CD8-positive, alpha-beta memory T cell (primary cell): ENCODE data around the gene ZNF8. TPM values are rescaled to one million over a fixed set of nuclear protein-coding genes. Genes with fewer than 3 reads are reported as not detected.

Source experiments
- CTCF ChIA-PET: fragments of 350-600 bp; sonication (Branson Sonifier 250); formaldehyde crosslinking; loops from one replicate; lab custom pipeline; 2021; ENCODE audit warnings: antibody characterized with exemption; lab: Charles Lee
- POLR2A ChIA-PET: fragments of 350-600 bp; sonication (Branson Sonifier 250); formaldehyde crosslinking; loops from one replicate; lab custom pipeline; 2021; ENCODE audit warnings: antibody characterized with exemption; lab: Charles Lee
- DNase-seq, 5 donors: peaks; one replicate each; pipeline versions ENCODE4 v3.0.0 to v3.0.0-alpha.2; 2020 to 2022; ENCODE audit warnings: mixed read lengths in 1 of 5
- H3K27ac ChIP-seq: one replicate; pipeline ENCODE4 v1.7.0; 2013; ENCODE audit warnings: low read depth, mild to moderate bottlenecking, low read length, moderate library complexity
- H3K27me3 ChIP-seq: 2 replicates; pipeline ENCODE4 v1.7.0; 2013; ENCODE audit warnings: low read length, mild to moderate bottlenecking; ENCODE audit not compliant: insufficient read depth, poor library complexity, severe bottlenecking
- H3K36me3 ChIP-seq: 2 replicates; pipeline ENCODE4 v1.7.0; 2013; ENCODE audit warnings: mild to moderate bottlenecking, low read length, moderate library complexity; ENCODE audit not compliant: insufficient read depth
- H3K4me1 ChIP-seq: 2 replicates; pipeline ENCODE4 v1.7.0; 2013; ENCODE audit warnings: mild to moderate bottlenecking, low read length, moderate library complexity; ENCODE audit not compliant: insufficient read depth
- H3K4me3 ChIP-seq: 2 replicates; pipeline ENCODE4 v1.7.0; 2013; ENCODE audit warnings: mild to moderate bottlenecking, low read length
- H3K9me3 ChIP-seq: 2 replicates; pipeline ENCODE4 v1.7.0; 2013; ENCODE audit warnings: mild to moderate bottlenecking, low read length
- H3K27ac Mint-ChIP-seq, 8 donors: one replicate each; pipeline ENCODE4 v1.8.0; 2020 to 2021; ENCODE audit warnings: mixed read lengths in 8 of 8, mild to moderate bottlenecking in 6 of 8, inconsistent platforms in 3 of 8, moderate library complexity in 3 of 8
- H3K27me3 Mint-ChIP-seq, 2 donors: one replicate each; pipeline ENCODE4 v1.8.0; 2020 to 2021; ENCODE audit warnings: mixed read lengths in 2 of 2, mild to moderate bottlenecking in 1 of 2, moderate library complexity in 1 of 2
- H3K36me3 Mint-ChIP-seq, 3 donors: one replicate each; pipeline ENCODE4 v1.8.0; 2020 to 2021; ENCODE audit warnings: mixed read lengths in 3 of 3, inconsistent platforms in 1 of 3, mild to moderate bottlenecking in 1 of 3
- H3K4me1 Mint-ChIP-seq, 3 donors: one replicate each; pipeline ENCODE4 v1.8.0; 2020 to 2021; ENCODE audit warnings: mixed read lengths in 3 of 3, inconsistent platforms in 1 of 3, mild to moderate bottlenecking in 1 of 3
- H3K4me3 Mint-ChIP-seq, 7 donors: one replicate each; pipeline ENCODE4 v1.8.0; 2020 to 2021; ENCODE audit warnings: mixed read lengths in 7 of 7, mild to moderate bottlenecking in 6 of 7, moderate library complexity in 4 of 7, inconsistent platforms in 2 of 7
- H3K9me3 Mint-ChIP-seq, 5 donors: one replicate each; pipeline ENCODE4 v1.8.0; 2020 to 2022; ENCODE audit warnings: mixed read lengths in 5 of 5, mild to moderate bottlenecking in 3 of 5, moderate library complexity in 2 of 5, inconsistent platforms in 1 of 5
- polyA plus RNA-seq: library from polyadenylated mRNA; unstranded; fragments of 300-500 nt; fragmentation: Illumina TruSeq; gene quantifications from one replicate; pipeline ENCODE4 v1.2.3, GENCODE V29; 2021
- total RNA-seq, 2 experiments: library from RNA; stranded (reverse); gene quantifications; one replicate each; pipeline ENCODE4 v1.2.3, GENCODE V29; 2021

Gene ZNF8
- total and polyA plus RNA-seq, 3 experiments from 2014 or later = 1.0 to 4.5 (median 4.4) TPM

- peaks cover 0 to 8% (median 0%) of the 10 kb centered on the region in 3 donors for H3K4me1 Mint-ChIP-seq
- peak within 1 kb of the TSS; percentile 97 for H3K4me3 ChIP-seq
- no peaks in the 10 kb centered on the region for H3K9me3 Mint-ChIP-seq
- H3K36me3 ChIP-seq = no peaks in the 10 kb centered on the region
- no peak within 1 kb of the TSS for H3K27ac Mint-ChIP-seq
- H3K4me1 ChIP-seq = peaks cover 30% of the 10 kb centered on the region
- H3K27me3 ChIP-seq = no peaks in the 10 kb centered on the region
- peak within 1 kb of the TSS; percentile 94 for H3K27ac ChIP-seq
- CTCF ChIA-PET = interaction anchor here (1.1 to 2.1 kb wide), 3 partner anchors 21 to 193 kb away, joined by 3 to 6 read pairs (median 5); partner anchors contain the start of genes ZBTB45 and ZNF497
- POLR2A ChIA-PET = interaction anchor here (0.6 to 1.6 kb wide), 7 partner anchors 19 to 325 kb away, joined by 3 to 8 read pairs (median 4); partner anchors contain the start of genes ZBTB45, ZNF497, ZNF584 and ZNF606
- H3K4me3 Mint-ChIP-seq = no peak within 1 kb of the TSS
- H3K27me3 Mint-ChIP-seq = no peaks in the 10 kb centered on the region
- H3K9me3 ChIP-seq = no peaks in the 10 kb centered on the region
- peak; percentile 77 to 93 (median 84) for DNase-seq
- H3K36me3 Mint-ChIP-seq = peaks cover 0 to 7% (median 4%) of the 10 kb centered on the region in 3 donors
Observed at GRCh38 chr19:58326914-58327726, 48.4 kb downstream of the ZNF8 start, which contains the start of gene ZSCAN22. ZSCAN22 (plus strand) TSS chr19:58326994; CDS start chr19:58334803, 7,809 bp downstream.

GRCh38 chr19:58328999-58329398, 50.2 kb downstream of the ZNF8 start:
- POLR2A ChIA-PET = no interaction called here
- peaks cover 0 to 8% (median 0%) of the 10 kb centered on the region in 3 donors for H3K4me1 Mint-ChIP-seq
- Histone ChIP-seq H3K4me3 (no peak overlapping the region), H3K9me3 (no peaks in the 10 kb centered on the region), H3K4me1 (peaks cover 30% of the 10 kb centered on the region), H3K27ac (no peak overlapping the region), H3K27me3 (no peaks in the 10 kb centered on the region), H3K36me3 (no peaks in the 10 kb centered on the region)
- no peaks in the 10 kb centered on the region for H3K27me3 Mint-ChIP-seq
- no peaks in the 10 kb centered on the region for H3K9me3 Mint-ChIP-seq
- H3K36me3 Mint-ChIP-seq = peaks cover 0 to 4% (median 0%) of the 10 kb centered on the region in 3 donors
- peak overlapping the region in 2 of 7 donors; percentile 14 to 45 for H3K4me3 Mint-ChIP-seq
- peak in 1 of 5 donors; percentile 19 for DNase-seq
- H3K27ac Mint-ChIP-seq = peak overlapping the region in 2 of 8 donors; percentile 32 to 48
- CTCF ChIA-PET = no interaction called here

GRCh38 chr19:58330458-58330857, 51.7 kb downstream of the ZNF8 start:
- Histone ChIP-seq H3K27ac (no peak overlapping the region), H3K36me3 (no peaks in the 10 kb centered on the region), H3K9me3 (no peaks in the 10 kb centered on the region), H3K4me1 (peaks cover 27% of the 10 kb centered on the region), H3K4me3 (no peak overlapping the region), H3K27me3 (no peaks in the 10 kb centered on the region)
- Mint-ChIP-seq H3K4me3 (no peak overlapping the region), H3K9me3 (no peaks in the 10 kb centered on the region), H3K27ac (peak overlapping the region in 1 of 8 donors; percentile 87), H3K27me3 (no peaks in the 10 kb centered on the region), H3K4me1 (peaks cover 0 to 8% (median 0%) of the 10 kb centered on the region in 3 donors), H3K36me3 (peaks cover 0 to 15% (median 0%) of the 10 kb centered on the region in 3 donors)
- no peak for DNase-seq
- CTCF ChIA-PET = no interaction called here
- POLR2A ChIA-PET = no interaction called here

- Histone ChIP-seq H3K36me3 (peaks cover 7% of the 10 kb centered on the region), H3K4me3 (no peak overlapping the region), H3K9me3 (no peaks in the 10 kb centered on the region), H3K4me1 (peaks cover 9% of the 10 kb centered on the region), H3K27me3 (no peaks in the 10 kb centered on the region), H3K27ac (no peak overlapping the region)
- Mint-ChIP-seq H3K27me3 (no peaks in the 10 kb centered on the region), H3K4me1 (peaks cover 0 to 8% (median 0%) of the 10 kb centered on the region in 3 donors), H3K36me3 (peaks cover 0 to 28% (median 3%) of the 10 kb centered on the region in 3 donors), H3K9me3 (no peaks in the 10 kb centered on the region), H3K27ac (no peak overlapping the region), H3K4me3 (no peak overlapping the region)
- POLR2A ChIA-PET = interaction anchor here (0.7 kb wide), 1 partner anchor 749 kb away, joined by 4 read pairs; no protein-coding TSS in a partner anchor
- no peak for DNase-seq
- CTCF ChIA-PET = no interaction called here
Observed at GRCh38 chr19:58332697-58333096, 53.9 kb downstream of the ZNF8 start.

- ChIA-PET POLR2A (no interaction called here), CTCF (no interaction called here)
- Mint-ChIP-seq H3K4me3 (no peak overlapping the region), H3K4me1 (peaks cover 2 to 3% (median 2%) of the 10 kb centered on the region in 3 donors), H3K27me3 (no peaks in the 10 kb centered on the region), H3K27ac (peak overlapping the region in 1 of 8 donors; percentile 41), H3K36me3 (peaks cover 9 to 46% (median 14%) of the 10 kb centered on the region in 3 donors), H3K9me3 (no peaks in the 10 kb centered on the region)
- Histone ChIP-seq H3K4me3 (no peak overlapping the region), H3K4me1 (no peaks in the 10 kb centered on the region), H3K36me3 (peaks cover 7% of the 10 kb centered on the region), H3K27ac (no peak overlapping the region), H3K27me3 (no peaks in the 10 kb centered on the region), H3K9me3 (no peaks in the 10 kb centered on the region)
- DNase-seq = no peak
Observed at GRCh38 chr19:58334691-58335249, 56.0 kb downstream of the ZNF8 start.

- H3K9me3 ChIP-seq = no peaks in the 10 kb centered on the region
- DNase-seq = no peak
- H3K27ac ChIP-seq = no peak overlapping the region
- Mint-ChIP-seq H3K9me3 (no peaks in the 10 kb centered on the region), H3K4me3 (no peak overlapping the region), H3K27me3 (no peaks in the 10 kb centered on the region), H3K27ac (no peak overlapping the region), H3K4me1 (peaks cover 5 to 6% (median 6%) of the 10 kb centered on the region in 3 donors), H3K36me3 (peaks cover 13 to 51% (median 18%) of the 10 kb centered on the region in 3 donors)
- H3K4me3 ChIP-seq = no peak overlapping the region
- no peaks in the 10 kb centered on the region for H3K4me1 ChIP-seq
- H3K27me3 ChIP-seq = no peaks in the 10 kb centered on the region
- ChIA-PET CTCF (no interaction called here), POLR2A (no interaction called here)
- peaks cover 7% of the 10 kb centered on the region for H3K36me3 ChIP-seq
Observed at GRCh38 chr19:58335630-58336029, 56.9 kb downstream of the ZNF8 start.

- ChIA-PET POLR2A (no interaction called here), CTCF (no interaction called here)
- Mint-ChIP-seq H3K36me3 (peaks cover 16 to 56% (median 20%) of the 10 kb centered on the region in 3 donors), H3K4me1 (peaks cover 5 to 6% (median 6%) of the 10 kb centered on the region in 3 donors), H3K4me3 (no peak overlapping the region), H3K27me3 (no peaks in the 10 kb centered on the region), H3K9me3 (no peaks in the 10 kb centered on the region), H3K27ac (peak overlapping the region in 1 of 8 donors; percentile 60)
- Histone ChIP-seq H3K4me3 (no peak overlapping the region), H3K27me3 (no peaks in the 10 kb centered on the region), H3K36me3 (peaks cover 7% of the 10 kb centered on the region), H3K4me1 (no peaks in the 10 kb centered on the region), H3K27ac (no peak overlapping the region), H3K9me3 (no peaks in the 10 kb centered on the region)
- DNase-seq = no peak
Observed at GRCh38 chr19:58336216-58336615, 57.5 kb downstream of the ZNF8 start.

GRCh38 chr19:58336820-58337219, 58.1 kb downstream of the ZNF8 start:
- Histone ChIP-seq H3K4me3 (no peak overlapping the region), H3K27me3 (no peaks in the 10 kb centered on the region), H3K27ac (no peak overlapping the region), H3K9me3 (no peaks in the 10 kb centered on the region), H3K4me1 (no peaks in the 10 kb centered on the region), H3K36me3 (peaks cover 7% of the 10 kb centered on the region)
- H3K4me1 Mint-ChIP-seq = peaks cover 5 to 6% (median 6%) of the 10 kb centered on the region in 3 donors
- H3K4me3 Mint-ChIP-seq = no peak overlapping the region
- H3K36me3 Mint-ChIP-seq = peaks cover 16 to 59% (median 23%) of the 10 kb centered on the region in 3 donors
- no peak for DNase-seq
- ChIA-PET POLR2A (no interaction called here), CTCF (no interaction called here)
- no peaks in the 10 kb centered on the region for H3K27me3 Mint-ChIP-seq
- H3K9me3 Mint-ChIP-seq = no peaks in the 10 kb centered on the region
- H3K27ac Mint-ChIP-seq = no peak overlapping the region
